CD4-positive, alpha-beta T cell (primary cell): ENCODE results near the gene GNLY. TPM values are rescaled to one million over a fixed set of nuclear protein-coding genes. Genes with fewer than 3 reads are reported as not detected.

Experiments
- ATAC-seq: fragments of 200-7000 bp; cut with Tn5 transposase; one replicate; pipeline ENCODE4 v1.10.0; 2022; ENCODE audit warnings: mild to moderate bottlenecking; ENCODE audit not compliant: poor library complexity
- CTCF ChIA-PET: fragments of 350-600 bp; sonication (Branson Sonifier 250); formaldehyde crosslinking; loops from one replicate; lab custom pipeline; 2021; ENCODE audit warnings: antibody characterized with exemption, inconsistent platforms; lab: Charles Lee
- POLR2A ChIA-PET: fragments of 350-600 bp; sonication (Branson Sonifier 250); formaldehyde crosslinking; loops from one replicate; lab custom pipeline; 2021; ENCODE audit warnings: antibody characterized with exemption, inconsistent platforms; lab: Charles Lee
- DNase-seq, 14 experiments: peaks; one replicate each; pipeline ENCODE4 v3.0.0-alpha.2; 2013 to 2020; ENCODE audit warnings: mixed read lengths in 2 of 14
- H3K27ac ChIP-seq, 2 donors: one replicate each; pipeline versions ENCODE4 v1.5.1 to v1.7.0; 2013; ENCODE audit warnings: low read length in 2 of 2, low read depth in 1 of 2, mild to moderate bottlenecking in 1 of 2
- H3K27me3 ChIP-seq, 2 experiments: 1 replicate in 1 of 2; 2 replicates in 1 of 2; pipeline versions ENCODE4 v1.6.1 to v1.7.0; 2013; ENCODE audit warnings: low read length in 2 of 2, control low read depth in 1 of 2, mild to moderate bottlenecking in 1 of 2, moderate library complexity in 1 of 2; ENCODE audit not compliant: insufficient read depth in 2 of 2, control insufficient read depth in 1 of 2
- H3K36me3 ChIP-seq: one replicate; pipeline ENCODE4 v1.6.1; 2013; ENCODE audit warnings: low read length, control low read depth; ENCODE audit not compliant: insufficient read depth
- H3K4me1 ChIP-seq: one replicate; pipeline ENCODE4 v1.6.1; 2013; ENCODE audit warnings: low read length, control low read depth; ENCODE audit not compliant: insufficient read depth
- H3K4me3 ChIP-seq: one replicate; pipeline ENCODE4 v1.5.1; 2013; ENCODE audit warnings: mild to moderate bottlenecking, low read length, moderate library complexity
- H3K9me3 ChIP-seq, 2 experiments: 1 replicate in 1 of 2; 2 replicates in 1 of 2; pipeline versions ENCODE4 v1.6.1 to v1.7.0; 2013; ENCODE audit warnings: low read length in 2 of 2, mild to moderate bottlenecking in 2 of 2, control low read depth in 1 of 2, moderate library complexity in 1 of 2; ENCODE audit not compliant: control insufficient read depth in 1 of 2, insufficient read depth in 1 of 2
- H3K27ac Mint-ChIP-seq: one replicate; pipeline ENCODE4 v1.8.0; 2020; ENCODE audit warnings: mixed read lengths
- H3K27me3 Mint-ChIP-seq: one replicate; pipeline ENCODE4 v1.8.0; 2021; ENCODE audit warnings: mixed read lengths
- H3K36me3 Mint-ChIP-seq: one replicate; pipeline ENCODE4 v1.8.0; 2021; ENCODE audit warnings: low read depth, mixed read lengths
- H3K4me1 Mint-ChIP-seq: one replicate; pipeline ENCODE4 v1.8.0; 2021; ENCODE audit warnings: low read depth, mixed read lengths
- H3K4me3 Mint-ChIP-seq: one replicate; pipeline ENCODE4 v1.8.0; 2020; ENCODE audit warnings: mild to moderate bottlenecking, mixed read lengths
- H3K9me3 Mint-ChIP-seq: one replicate; pipeline ENCODE4 v1.8.0; 2020; ENCODE audit warnings: mixed read lengths
- intact Hi-C, 2 experiments: fragments of 100-400 bp; cut with DNase I in 1 of 2; cut with micrococcal nuclease in 1 of 2; formaldehyde crosslinking; loops; one replicate each; pipeline versions ENCODE4 v1.15.1 to v1.9.0; 2023 to 2025; cut with DNase I, micrococcal nuclease
- polyA plus RNA-seq, 2 donors: library from polyadenylated mRNA; unstranded; fragments of 120-200 nt; gene quantifications; one replicate each; pipeline ENCODE4 v1.2.1, GENCODE V29; 2013
- total RNA-seq, 174 experiments: library from RNA in 2 of 174; stranded (reverse) in 2 of 174; gene quantifications; one replicate each; pipeline ENCODE4 v1.2.3 and lab custom pipeline; 2021 to 2026
- TF ChIP-seq, protein P1 (sequence below): fragments of 200-600 bp; IDR thresholded peaks from one replicate; pipeline ENCODE4 v1.8.0; 2022; ENCODE audit warnings: antibody characterized with exemption, mild to moderate bottlenecking

The GNLY gene
- total RNA-seq = 10 to 100 TPM; 45.1 TPM
- 56.4 TPM for polyA plus RNA-seq (2013, experiment 1 of 2)
- 44.1 TPM for polyA plus RNA-seq (2013, experiment 2 of 2)
- 0.28 to 131 (median 5.5) reads per million in 172 experiments for total RNA-seq (lab: John Stamatoyannopoulos, UW)

DNA sequence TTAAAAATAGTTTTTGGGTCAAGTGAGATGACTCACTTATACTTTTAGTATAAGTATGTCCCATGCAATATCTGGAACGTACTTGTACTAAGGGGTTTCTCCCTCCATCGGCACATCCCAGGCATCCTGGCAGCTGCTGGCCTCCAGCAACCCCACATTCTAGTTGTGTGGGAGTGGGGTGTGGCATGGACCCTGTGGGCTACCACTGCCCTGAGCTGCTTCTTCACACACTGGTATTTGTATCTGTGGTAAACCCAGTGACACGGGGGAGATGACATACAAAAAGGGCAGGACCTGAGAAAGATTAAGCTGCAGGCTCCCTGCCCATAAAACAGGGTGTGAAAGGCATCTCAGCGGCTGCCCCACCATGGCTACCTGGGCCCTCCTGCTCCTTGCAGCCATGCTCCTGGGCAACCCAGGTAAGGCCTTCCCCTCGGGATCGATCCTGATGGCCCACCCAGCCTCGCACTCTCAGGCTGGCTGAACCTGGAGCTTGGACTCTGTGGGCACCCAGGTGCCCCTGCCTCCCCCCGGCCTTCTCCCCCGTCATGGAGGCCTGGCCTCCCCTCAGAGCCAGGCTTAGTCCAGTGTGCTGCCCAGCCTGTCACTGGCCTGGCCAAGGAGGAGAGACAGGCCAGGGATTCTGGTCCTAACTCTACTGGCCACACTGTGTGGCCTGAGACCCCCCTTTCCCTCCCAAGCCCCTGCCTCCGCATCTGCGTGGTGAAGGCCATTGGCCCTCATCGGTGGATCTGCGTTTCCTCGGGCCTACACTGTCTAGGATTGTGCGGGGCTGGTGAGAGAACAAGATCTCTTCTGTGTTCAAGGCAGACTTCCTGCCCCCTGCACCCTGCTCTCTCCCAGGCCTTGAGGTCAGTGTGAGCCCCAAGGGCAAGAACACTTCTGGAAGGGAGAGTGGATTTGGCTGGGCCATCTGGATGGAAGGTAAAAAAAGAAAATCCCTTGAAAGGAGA is at the start of gene GNLY:
Gene GNLY, plus strand, starts transcription at position 307 of the 974 bp plus-strand sequence. Its CDS starts 61 bp downstream, at position 368.
- Histone ChIP-seq H3K36me3 (no peaks in the 10 kb centered on the region), H3K4me1 (no peaks in the 10 kb centered on the region), H3K9me3 (no peaks in the 10 kb centered on the region), H3K27me3 (no peaks in the 10 kb centered on the region), H3K27ac (peak within 1 kb of the TSS in 1 of 2 donors; percentile 7), H3K4me3 (peak within 1 kb of the TSS; percentile 28)
- no peaks in the 10 kb centered on the region for H3K27me3 Mint-ChIP-seq
- no peak within 1 kb of the TSS for H3K27ac Mint-ChIP-seq
- H3K36me3 Mint-ChIP-seq = no peaks in the 10 kb centered on the region
- no peaks in the 10 kb centered on the region for H3K9me3 Mint-ChIP-seq
- ATAC-seq (no peak), DNase-seq (peak in 1 of 14 experiments; percentile 58)
- ChIA-PET CTCF (no interaction called here), POLR2A (no interaction called here)
- no peaks in the 10 kb centered on the region for H3K4me1 Mint-ChIP-seq
- H3K4me3 Mint-ChIP-seq = no peak within 1 kb of the TSS
- TF ChIP-seq, protein P1, sequence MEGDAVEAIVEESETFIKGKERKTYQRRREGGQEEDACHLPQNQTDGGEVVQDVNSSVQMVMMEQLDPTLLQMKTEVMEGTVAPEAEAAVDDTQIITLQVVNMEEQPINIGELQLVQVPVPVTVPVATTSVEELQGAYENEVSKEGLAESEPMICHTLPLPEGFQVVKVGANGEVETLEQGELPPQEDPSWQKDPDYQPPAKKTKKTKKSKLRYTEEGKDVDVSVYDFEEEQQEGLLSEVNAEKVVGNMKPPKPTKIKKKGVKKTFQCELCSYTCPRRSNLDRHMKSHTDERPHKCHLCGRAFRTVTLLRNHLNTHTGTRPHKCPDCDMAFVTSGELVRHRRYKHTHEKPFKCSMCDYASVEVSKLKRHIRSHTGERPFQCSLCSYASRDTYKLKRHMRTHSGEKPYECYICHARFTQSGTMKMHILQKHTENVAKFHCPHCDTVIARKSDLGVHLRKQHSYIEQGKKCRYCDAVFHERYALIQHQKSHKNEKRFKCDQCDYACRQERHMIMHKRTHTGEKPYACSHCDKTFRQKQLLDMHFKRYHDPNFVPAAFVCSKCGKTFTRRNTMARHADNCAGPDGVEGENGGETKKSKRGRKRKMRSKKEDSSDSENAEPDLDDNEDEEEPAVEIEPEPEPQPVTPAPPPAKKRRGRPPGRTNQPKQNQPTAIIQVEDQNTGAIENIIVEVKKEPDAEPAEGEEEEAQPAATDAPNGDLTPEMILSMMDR = no peak
- intact Hi-C loops = no loop called here

DNA sequence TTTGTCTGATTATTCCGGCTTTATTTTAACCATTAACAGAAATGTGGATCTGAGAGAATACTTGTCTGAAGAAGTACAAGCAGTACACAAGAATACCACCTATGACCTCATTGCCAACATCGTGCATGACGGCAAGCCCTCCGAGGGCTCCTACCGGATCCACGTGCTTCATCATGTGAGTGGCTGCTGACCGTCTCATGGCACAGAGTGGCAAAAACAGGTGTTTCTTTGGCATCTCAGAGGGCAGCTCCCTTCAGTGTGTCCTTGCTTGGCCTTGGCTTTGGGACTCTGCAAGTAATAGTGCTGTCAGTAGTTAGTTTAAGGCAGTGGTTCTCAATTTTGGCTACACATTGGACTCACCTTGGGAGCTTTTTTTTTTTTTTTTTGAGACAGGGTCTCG is 49.2 kb upstream of the GNLY start:
- Histone ChIP-seq H3K4me3 (no peak overlapping the region), H3K4me1 (no peaks in the 10 kb centered on the region), H3K9me3 (no peaks in the 10 kb centered on the region), H3K27me3 (no peaks in the 10 kb centered on the region), H3K27ac (no peak overlapping the region), H3K36me3 (peaks cover 96% of the 10 kb centered on the region)
- H3K9me3 Mint-ChIP-seq = no peaks in the 10 kb centered on the region
- H3K27me3 Mint-ChIP-seq = no peaks in the 10 kb centered on the region
- ATAC-seq (no peak), DNase-seq (no peak)
- POLR2A ChIA-PET = no interaction called here
- H3K4me1 Mint-ChIP-seq = peaks cover 6% of the 10 kb centered on the region
- H3K4me3 Mint-ChIP-seq = no peak overlapping the region
- TF ChIP-seq, protein P1 = no peak
- intact Hi-C loops = no loop called here
- H3K36me3 Mint-ChIP-seq = peaks cover 99% of the 10 kb centered on the region
- CTCF ChIA-PET = interaction anchor here (1.5 kb wide), 1 partner anchor 8 kb away, joined by 4 read pairs; no protein-coding TSS in a partner anchor
- H3K27ac Mint-ChIP-seq = no peak overlapping the region

DNA sequence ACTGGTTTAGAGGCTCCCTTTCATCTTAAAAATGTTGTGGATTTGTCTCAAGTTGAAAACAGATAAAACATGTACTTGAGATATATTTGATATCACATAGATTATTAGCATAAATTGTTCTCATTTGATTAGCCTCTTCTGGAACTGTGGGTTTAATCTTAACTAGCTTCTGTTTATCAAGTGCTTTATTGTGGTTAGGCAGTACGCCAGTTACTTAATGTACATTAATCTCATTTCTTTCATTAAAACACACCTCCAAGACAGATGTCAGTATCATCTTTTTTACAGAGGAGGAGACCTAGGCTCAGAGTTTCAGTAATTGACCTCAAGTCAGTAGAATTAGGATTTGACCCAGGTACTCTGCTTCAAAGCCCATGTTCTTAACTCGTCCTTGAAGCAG is 48.0 kb upstream of the GNLY start:
- Mint-ChIP-seq H3K9me3 (no peaks in the 10 kb centered on the region), H3K36me3 (peaks cover 95% of the 10 kb centered on the region), H3K27me3 (no peaks in the 10 kb centered on the region), H3K27ac (no peak overlapping the region), H3K4me1 (peaks cover 6% of the 10 kb centered on the region), H3K4me3 (no peak overlapping the region)
- CTCF ChIA-PET = interaction anchor here (1.0 to 1.5 kb wide), 2 partner anchors 9 to 94 kb away, joined by 3 to 4 read pairs; no protein-coding TSS in a partner anchor
- Histone ChIP-seq H3K27ac (no peak overlapping the region), H3K4me3 (no peak overlapping the region), H3K36me3 (peaks cover 90% of the 10 kb centered on the region), H3K4me1 (no peaks in the 10 kb centered on the region), H3K27me3 (no peaks in the 10 kb centered on the region), H3K9me3 (no peaks in the 10 kb centered on the region)
- ATAC-seq (no peak), DNase-seq (no peak)
- TF ChIP-seq, protein P1 = no peak
- intact Hi-C loops = no loop called here
- POLR2A ChIA-PET = no interaction called here
